HFFc6 (cell line): ENCODE data around the gene LPCAT2. TPM values are rescaled to one million over a fixed set of nuclear protein-coding genes. Genes with fewer than 3 reads are reported as not detected.

Source experiments
- DNase-seq: peaks from one replicate; pipeline ENCODE4 v3.0.0-alpha.2; 2018
- H3K27ac Mint-ChIP-seq: 2 replicates; pipeline ENCODE4 v1.8.0; 2020; ENCODE audit warnings: mild to moderate bottlenecking, mixed read lengths
- H3K27me3 Mint-ChIP-seq: 2 replicates; pipeline ENCODE4 v1.8.0; 2021; ENCODE audit warnings: mild to moderate bottlenecking, moderate library complexity, mixed read lengths; ENCODE audit not compliant: insufficient read depth
- H3K36me3 Mint-ChIP-seq: 2 replicates; pipeline ENCODE4 v1.8.0; 2021; ENCODE audit warnings: low read depth, mixed read lengths
- H3K4me1 Mint-ChIP-seq: 2 replicates; pipeline ENCODE4 v1.8.0; 2020; ENCODE audit warnings: low read depth, mixed read lengths
- H3K4me3 Mint-ChIP-seq: 2 replicates; pipeline ENCODE4 v1.8.0; 2020; ENCODE audit warnings: mild to moderate bottlenecking, moderate library complexity, mixed read lengths
- H3K9me3 Mint-ChIP-seq: 2 replicates; pipeline ENCODE4 v1.8.0; 2020; ENCODE audit warnings: mild to moderate bottlenecking, mixed read lengths
- CTCF ChIP-seq: fragments of 200-600 bp; sonication (generic); IDR thresholded peaks from 2 replicates; pipeline ENCODE4 v1.5.0; 2021; ENCODE audit warnings: antibody characterized with exemption, mild to moderate bottlenecking
- total RNA-seq, 6 experiments: library from RNA; stranded (reverse); fragmentation: NEBNext Ultra II Directional; extraction: Animal tissue kit (Norgen Biotek cat#: 25700); gene quantifications; 2 replicates in 1 of 6; 3 replicates in 5 of 6; pipeline ENCODE4 v1.2.3, GENCODE V29; 2021

LPCAT2 gene
- total RNA-seq, 6 experiments from 2014 or later, result 22.3 to 36.1 (median 27.5) TPM

GRCh38 chr16:55534756-55535155 lies 25.9 kb downstream of the LPCAT2 start:
- Mint-ChIP-seq H3K4me1 (peaks cover 18% of the 10 kb centered on the region), H3K36me3 (no peaks in the 10 kb centered on the region; the same call in 1 of the 2 replicates), H3K27ac (no peak overlapping the region; the same call in 1 of the 2 replicates)

GRCh38 chr16:55539049-55539448 lies 30.2 kb downstream of the LPCAT2 start:
- H3K4me1 Mint-ChIP-seq, result peaks cover 18% of the 10 kb centered on the region
- no peaks in the 10 kb centered on the region for H3K27me3 Mint-ChIP-seq
- no peak for DNase-seq
- no peak overlapping the region for H3K27ac Mint-ChIP-seq
- H3K36me3 Mint-ChIP-seq, result no peaks in the 10 kb centered on the region; the same call in 1 of the 2 replicates
- H3K4me3 Mint-ChIP-seq, result no peak overlapping the region
- TF ChIP-seq CTCF, result no peak
- no peaks in the 10 kb centered on the region for H3K9me3 Mint-ChIP-seq

More at GRCh38 chr16:55534756-55535155, 25.9 kb downstream of the LPCAT2 start:
- H3K9me3 Mint-ChIP-seq, result no peaks in the 10 kb centered on the region
- H3K27me3 Mint-ChIP-seq, result no peaks in the 10 kb centered on the region
- no peak for DNase-seq
- no peak for TF ChIP-seq CTCF
- H3K4me3 Mint-ChIP-seq, result no peak overlapping the region

- no peak for DNase-seq
- Mint-ChIP-seq H3K9me3 (no peaks in the 10 kb centered on the region), H3K4me1 (peaks cover 17% of the 10 kb centered on the region), H3K27ac (no peak overlapping the region), H3K4me3 (no peak overlapping the region), H3K27me3 (no peaks in the 10 kb centered on the region), H3K36me3 (no peaks in the 10 kb centered on the region; the same call in 1 of the 2 replicates)
- TF ChIP-seq CTCF, result no peak
Measured at GRCh38 chr16:55539488-55539887, 30.6 kb downstream of the LPCAT2 start.

GRCh38 chr16:55540221-55540620 lies 31.3 kb downstream of the LPCAT2 start:
- no peak overlapping the region for H3K4me3 Mint-ChIP-seq

GRCh38 chr16:55542459-55543082 lies 33.7 kb downstream of the LPCAT2 start:
- H3K27ac Mint-ChIP-seq, result no peak overlapping the region
- DNase-seq, result peak; percentile 76
- no peaks in the 10 kb centered on the region for H3K9me3 Mint-ChIP-seq
- no peak for TF ChIP-seq CTCF
- no peaks in the 10 kb centered on the region for H3K27me3 Mint-ChIP-seq
- no peaks in the 10 kb centered on the region for H3K36me3 Mint-ChIP-seq
- no peak overlapping the region for H3K4me3 Mint-ChIP-seq
- H3K4me1 Mint-ChIP-seq, result peaks cover 5% of the 10 kb centered on the region; the same call in 1 of the 2 replicates

More at GRCh38 chr16:55540221-55540620, 31.3 kb downstream of the LPCAT2 start:
- H3K27ac Mint-ChIP-seq, result no peak overlapping the region
- DNase-seq, result no peak
- H3K9me3 Mint-ChIP-seq, result no peaks in the 10 kb centered on the region
- no peak for TF ChIP-seq CTCF
- H3K4me1 Mint-ChIP-seq, result peaks cover 12% of the 10 kb centered on the region
- no peaks in the 10 kb centered on the region for H3K36me3 Mint-ChIP-seq
- no peaks in the 10 kb centered on the region for H3K27me3 Mint-ChIP-seq
